Parathyroid adenoma (tissue), 2 donors: ENCODE data around the gene S100A4.
"Not testable (repeated sequence)": the region's sequence is repeated elsewhere in the genome, so short reads cannot be mapped to it uniquely, and the experiment has no call there.

Experiments used
- H2AFZ ChIP-seq: fragments of 300-600 bp; sonication (generic); one replicate; pipeline ENCODE4 v1.7.0; 2017; ENCODE audit warnings: antibody characterized with exemption, mild to moderate bottlenecking
- H3K27ac ChIP-seq: fragments of 300-600 bp; sonication (generic); one replicate; pipeline ENCODE4 v1.7.0; 2017
- H3K27me3 ChIP-seq: fragments of 300-600 bp; sonication (generic); one replicate; pipeline ENCODE4 v1.7.0; 2017; ENCODE audit warnings: low read length; ENCODE audit not compliant: control insufficient read depth, insufficient read depth
- H3K36me3 ChIP-seq: fragments of 300-600 bp; sonication (generic); one replicate; pipeline ENCODE4 v1.7.0; 2017; ENCODE audit warnings: low read length; ENCODE audit not compliant: control insufficient read depth, insufficient read depth
- H3K4me1 ChIP-seq: fragments of 300-600 bp; sonication (generic); one replicate; pipeline ENCODE4 v1.7.0; 2017; ENCODE audit warnings: control low read depth
- H3K4me2 ChIP-seq: fragments of 300-600 bp; sonication (generic); one replicate; pipeline ENCODE4 v1.7.0; 2017; ENCODE audit warnings: low read length
- H3K4me3 ChIP-seq: fragments of 300-600 bp; sonication (generic); one replicate; pipeline ENCODE4 v1.7.0; 2017; ENCODE audit warnings: low read depth, low read length
- H3K79me2 ChIP-seq: fragments of 300-600 bp; sonication (generic); one replicate; pipeline ENCODE4 v1.7.0; 2017; ENCODE audit warnings: control low read depth
- H3K9ac ChIP-seq: fragments of 300-600 bp; sonication (generic); one replicate; pipeline ENCODE4 v1.7.0; 2017; ENCODE audit warnings: mild to moderate bottlenecking
- H3K9me3 ChIP-seq: fragments of 300-600 bp; sonication (generic); one replicate; pipeline ENCODE4 v1.7.0; 2017; ENCODE audit warnings: low read length; ENCODE audit not compliant: control insufficient read depth
- TF ChIP-seq, protein P1 (sequence below): fragments of 300-600 bp; sonication (generic); IDR thresholded peaks from one replicate; pipeline ENCODE4 v1.7.0; 2017; ENCODE audit warnings: antibody characterized with exemption, mild to moderate bottlenecking
- donor health status: primary hyperparathyroidism.

Gene S100A4

DNA sequence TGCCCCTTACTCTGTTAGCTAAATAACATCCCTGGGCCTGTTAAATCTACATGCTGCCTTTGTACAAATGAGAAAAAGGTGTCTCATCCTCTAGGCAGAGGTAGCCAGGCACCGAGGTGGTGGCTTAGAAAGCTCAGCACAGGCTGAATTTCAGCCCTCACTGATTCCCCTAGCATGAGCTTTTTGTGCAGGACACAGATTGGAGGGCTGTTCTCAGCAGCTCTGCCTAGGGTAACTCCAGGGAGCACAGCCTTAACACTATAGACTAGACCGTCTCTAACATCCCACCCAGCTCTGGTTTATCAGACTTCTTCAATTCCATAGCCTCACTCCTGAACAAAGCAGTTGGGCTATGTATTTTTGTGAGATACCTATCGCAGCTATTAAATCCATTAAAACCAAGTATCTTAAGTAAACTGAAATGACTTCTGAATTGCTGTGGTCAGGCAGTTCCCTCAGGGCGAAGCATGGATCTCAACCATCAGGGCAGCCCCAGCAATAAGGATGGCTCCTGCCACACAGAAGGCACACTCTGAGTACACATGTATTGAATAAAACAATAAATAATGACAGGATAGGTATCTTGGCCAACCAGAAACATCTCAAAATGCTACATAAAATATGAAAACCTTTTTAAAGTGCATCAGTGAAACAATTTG is 24.7 kb downstream of the S100A4 start:
- no peak overlapping the region for H3K4me2 ChIP-seq
- H2AFZ ChIP-seq = no peak overlapping the region
- no peak overlapping the region for H3K9ac ChIP-seq
- no peaks in the 10 kb centered on the region for H3K27me3 ChIP-seq
- no peak overlapping the region for H3K4me3 ChIP-seq
- no peaks in the 10 kb centered on the region for H3K9me3 ChIP-seq
- TF ChIP-seq, protein P1, sequence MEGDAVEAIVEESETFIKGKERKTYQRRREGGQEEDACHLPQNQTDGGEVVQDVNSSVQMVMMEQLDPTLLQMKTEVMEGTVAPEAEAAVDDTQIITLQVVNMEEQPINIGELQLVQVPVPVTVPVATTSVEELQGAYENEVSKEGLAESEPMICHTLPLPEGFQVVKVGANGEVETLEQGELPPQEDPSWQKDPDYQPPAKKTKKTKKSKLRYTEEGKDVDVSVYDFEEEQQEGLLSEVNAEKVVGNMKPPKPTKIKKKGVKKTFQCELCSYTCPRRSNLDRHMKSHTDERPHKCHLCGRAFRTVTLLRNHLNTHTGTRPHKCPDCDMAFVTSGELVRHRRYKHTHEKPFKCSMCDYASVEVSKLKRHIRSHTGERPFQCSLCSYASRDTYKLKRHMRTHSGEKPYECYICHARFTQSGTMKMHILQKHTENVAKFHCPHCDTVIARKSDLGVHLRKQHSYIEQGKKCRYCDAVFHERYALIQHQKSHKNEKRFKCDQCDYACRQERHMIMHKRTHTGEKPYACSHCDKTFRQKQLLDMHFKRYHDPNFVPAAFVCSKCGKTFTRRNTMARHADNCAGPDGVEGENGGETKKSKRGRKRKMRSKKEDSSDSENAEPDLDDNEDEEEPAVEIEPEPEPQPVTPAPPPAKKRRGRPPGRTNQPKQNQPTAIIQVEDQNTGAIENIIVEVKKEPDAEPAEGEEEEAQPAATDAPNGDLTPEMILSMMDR = no peak
- no peak overlapping the region for H3K27ac ChIP-seq
- no peaks in the 10 kb centered on the region for H3K79me2 ChIP-seq
- no peaks in the 10 kb centered on the region for H3K4me1 ChIP-seq
- no peaks in the 10 kb centered on the region for H3K36me3 ChIP-seq

DNA sequence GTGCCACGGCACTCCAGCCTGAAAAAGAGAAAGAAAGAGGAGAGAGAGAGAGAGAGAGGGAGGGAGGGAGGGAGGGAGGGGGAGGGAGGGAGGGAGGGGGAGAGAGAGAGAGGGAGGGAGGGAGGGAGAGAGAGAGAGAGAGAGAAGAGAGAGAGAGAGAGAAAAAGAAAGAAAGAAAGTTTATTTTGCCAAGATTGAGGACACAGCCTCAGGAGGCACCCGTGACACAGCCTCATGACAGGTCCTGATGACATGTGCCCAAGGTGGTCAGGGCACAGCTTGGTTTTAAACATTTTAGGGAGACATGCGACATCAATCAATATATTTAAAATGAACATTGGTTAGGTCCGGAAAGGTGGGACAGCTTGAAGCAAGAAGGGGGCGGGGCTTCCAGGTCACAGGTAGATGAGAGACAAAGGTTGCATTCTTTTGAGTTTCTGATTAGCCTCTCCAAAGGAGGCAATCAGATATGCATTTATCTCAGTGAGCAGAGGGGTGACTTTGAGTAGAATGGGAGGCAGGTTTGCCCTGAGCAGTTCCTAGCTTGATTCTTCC is 25.4 kb downstream of the S100A4 start:
- not testable (repeated sequence) for H2AFZ ChIP-seq, H3K27me3 ChIP-seq, H3K4me1 ChIP-seq, H3K9ac ChIP-seq, H3K4me3 ChIP-seq, H3K4me2 ChIP-seq, H3K79me2 ChIP-seq, H3K36me3 ChIP-seq, H3K9me3 ChIP-seq, H3K27ac ChIP-seq

DNA sequence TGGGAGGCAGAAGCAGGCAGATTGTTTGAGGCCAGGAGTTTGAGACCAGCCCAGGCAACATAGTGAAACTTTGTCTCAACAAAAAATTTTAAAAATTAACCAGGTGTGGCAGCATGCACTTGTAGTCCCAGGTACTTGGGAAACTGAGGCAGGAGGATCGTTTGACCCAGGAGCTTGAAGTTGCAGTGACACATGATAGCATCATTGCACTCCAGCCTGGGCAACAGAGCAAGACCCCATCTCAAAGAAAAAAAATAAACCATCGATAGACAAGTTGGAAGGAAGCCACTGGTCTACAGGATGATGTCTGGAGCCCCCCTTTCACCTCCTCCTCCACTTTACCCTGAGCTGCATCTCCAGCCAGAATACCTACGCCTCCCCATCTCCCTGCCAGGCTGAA is 26.4 kb downstream of the S100A4 start:
- Histone ChIP-seq H2AFZ (no peak overlapping the region), H3K4me3 (no peak overlapping the region), H3K27ac (no peak overlapping the region), H3K9ac (no peak overlapping the region), H3K79me2 (no peaks in the 10 kb centered on the region), H3K4me1 (no peaks in the 10 kb centered on the region), H3K27me3 (no peaks in the 10 kb centered on the region), H3K4me2 (no peak overlapping the region), H3K36me3 (no peaks in the 10 kb centered on the region), H3K9me3 (no peaks in the 10 kb centered on the region)
- TF ChIP-seq, protein P1 = no peak

DNA sequence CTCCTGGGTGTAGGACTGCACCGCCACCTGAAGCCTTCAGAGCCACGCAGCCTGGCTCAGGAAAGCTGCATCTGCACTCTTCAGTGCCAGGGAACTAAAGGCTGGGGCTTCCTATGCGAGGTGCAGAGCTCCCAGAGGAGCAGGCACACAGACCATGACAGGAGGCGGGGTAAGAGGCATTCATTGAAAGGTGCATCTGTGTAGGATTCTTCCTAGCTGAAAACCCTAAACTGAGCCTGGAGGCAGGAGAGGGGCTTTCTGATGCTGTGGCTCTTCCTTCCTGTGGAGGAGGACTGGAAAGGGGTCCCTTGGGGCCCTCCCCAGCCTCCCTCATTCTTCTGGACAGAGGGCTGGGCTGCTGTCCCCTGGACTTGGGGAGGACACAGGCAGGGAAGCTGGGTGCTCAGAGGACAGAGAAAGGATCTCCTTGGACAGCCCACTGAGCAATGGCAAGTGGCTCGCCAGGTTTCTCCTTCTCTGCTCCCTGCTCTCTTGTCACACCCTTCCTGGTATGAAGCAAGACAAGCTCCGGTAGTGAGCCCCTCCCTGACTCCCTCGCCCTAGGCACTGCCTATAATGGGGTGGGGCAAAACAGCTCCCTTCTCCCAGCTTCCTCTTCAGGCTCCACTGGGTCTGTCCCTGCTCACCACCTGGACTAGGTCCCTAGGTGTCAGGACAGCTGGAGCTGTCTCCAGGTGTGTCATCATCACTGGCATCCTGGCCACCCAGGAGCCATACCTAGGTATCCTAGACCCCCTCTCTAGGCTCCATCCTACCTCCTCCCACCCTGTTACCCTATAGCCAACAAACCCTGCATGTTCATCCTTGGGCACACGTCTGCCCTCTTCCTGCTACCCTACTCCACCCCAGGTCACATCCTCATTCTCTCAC is 29.9 kb downstream of the S100A4 start:
- H3K27ac ChIP-seq = no peak overlapping the region
- TF ChIP-seq, protein P1 = no peak
- H2AFZ ChIP-seq = no peak overlapping the region
- no peak overlapping the region for H3K9ac ChIP-seq
- no peak overlapping the region for H3K4me2 ChIP-seq
- H3K9me3 ChIP-seq = no peaks in the 10 kb centered on the region
- no peaks in the 10 kb centered on the region for H3K36me3 ChIP-seq
- no peak overlapping the region for H3K4me3 ChIP-seq
- H3K27me3 ChIP-seq = no peaks in the 10 kb centered on the region
- H3K4me1 ChIP-seq = no peaks in the 10 kb centered on the region
- H3K79me2 ChIP-seq = no peaks in the 10 kb centered on the region

DNA sequence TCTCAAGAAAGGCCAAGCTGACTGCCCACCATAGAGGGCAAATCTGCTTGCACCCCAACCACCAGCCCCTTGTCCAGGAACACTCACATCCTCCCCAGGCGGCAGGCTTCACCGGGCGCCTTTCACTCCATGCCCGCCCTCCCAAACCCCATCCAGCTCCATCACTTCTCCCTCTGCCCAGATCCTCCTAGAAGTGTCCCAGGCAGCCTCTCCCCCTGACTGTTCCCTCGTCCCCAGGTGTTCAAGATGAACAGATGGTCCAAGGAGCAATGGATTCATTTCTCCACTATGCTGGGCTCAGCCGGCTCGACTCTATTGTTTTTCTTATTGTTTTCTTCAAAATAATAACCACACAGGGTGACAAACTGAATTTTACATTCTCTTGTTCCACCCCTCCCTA is 31.9 kb downstream of the S100A4 start:
- no peak overlapping the region for H3K4me2 ChIP-seq

More for the DNA sequence above, 31.9 kb downstream of the S100A4 start:
- Histone ChIP-seq H3K27ac (no peak overlapping the region), H3K79me2 (no peaks in the 10 kb centered on the region), H3K36me3 (no peaks in the 10 kb centered on the region), H2AFZ (no peak overlapping the region), H3K4me1 (no peaks in the 10 kb centered on the region), H3K4me3 (no peak overlapping the region), H3K9me3 (no peaks in the 10 kb centered on the region), H3K27me3 (no peaks in the 10 kb centered on the region), H3K9ac (no peak overlapping the region)
- TF ChIP-seq, protein P1 = no peak
